HL-60 (cell line): ENCODE data around the gene DNAH1.
A peak's percentile ranks its signal among the peaks of the same experiment; 100 is the strongest.

Source experiments
- DNase-seq, 2 experiments: peaks; one replicate each; pipeline ENCODE4 v3.0.0-alpha.2; 2010 to 2020; ENCODE audit warnings: low read depth in 1 of 2, low spot score in 1 of 2
- H3K27ac ChIP-seq: fragments of 250-450 bp; sonication (Bioruptor Pico); replicated peaks from 2 replicates; pipeline ENCODE4 v1.5.1; 2020; ENCODE audit warnings: mild to moderate bottlenecking, moderate library complexity
- H3K27me3 ChIP-seq: fragments of 250-450 bp; sonication (Bioruptor Pico); 2 replicates; pipeline ENCODE4 v1.5.1; 2021; ENCODE audit warnings: mild to moderate bottlenecking, moderate library complexity; ENCODE audit not compliant: insufficient read depth, poor library complexity, severe bottlenecking
- H3K4me3 ChIP-seq: replicated peaks from 2 replicates; pipeline ENCODE4 v1.5.1; 2011; ENCODE audit warnings: mild to moderate bottlenecking, control low read depth, low read length; ENCODE audit not compliant: insufficient read depth
- CTCF ChIP-seq: IDR thresholded peaks from one replicate; pipeline ENCODE4 v1.5.1; 2011; ENCODE audit warnings: low read length, control low read depth, inconsistent platforms; ENCODE audit not compliant: insufficient read depth
- GABPA ChIP-seq: IDR thresholded peaks from 2 replicates; pipeline ENCODE4 v1.6.1; 2012; ENCODE audit warnings: low read depth
- POLR2AphosphoS5 ChIP-seq: IDR thresholded peaks from 2 replicates; pipeline ENCODE4 v1.6.1; 2012; ENCODE audit warnings: low read depth
- REST ChIP-seq: IDR thresholded peaks from 2 replicates; pipeline ENCODE4 v1.6.1; 2012; ENCODE audit warnings: low read depth; ENCODE audit not compliant: insufficient replicate concordance
- SPI1 ChIP-seq: IDR thresholded peaks from 2 replicates; pipeline ENCODE4 v1.6.1; 2012; ENCODE audit warnings: low read depth, mild to moderate bottlenecking, borderline replicate concordance

The DNAH1 gene

GRCh38 chr3:52402101-52402521 is 86.0 kb downstream of the DNAH1 start:
- H3K27me3 ChIP-seq, result no peaks in the 10 kb centered on the region
- 0 out of 2 replicates have a peak, but pooled peaks have one; percentile 31 for TF ChIP-seq SPI1
- no peak for TF ChIP-seq GABPA
- TF ChIP-seq CTCF, result no peak
- DNase-seq, result no peak
- no peak overlapping the region for H3K4me3 ChIP-seq
- no peak overlapping the region for H3K27ac ChIP-seq

GRCh38 chr3:52402706-52403270 is 86.7 kb downstream of the DNAH1 start:
- Histone ChIP-seq H3K4me3 (no peak overlapping the region), H3K27ac (no peak overlapping the region), H3K27me3 (no peaks in the 10 kb centered on the region)
- TF ChIP-seq GABPA, result no peak
- TF ChIP-seq CTCF, result no peak
- no peak; the same call in 1 of the 2 replicates for TF ChIP-seq POLR2AphosphoS5
- TF ChIP-seq SPI1, result no peak
- TF ChIP-seq REST, result no peak
- DNase-seq, result no peak

GRCh38 chr3:52403271-52403841 is 87.2 kb downstream of the DNAH1 start:
- Histone ChIP-seq H3K27me3 (no peaks in the 10 kb centered on the region), H3K4me3 (no peak overlapping the region), H3K27ac (no peak overlapping the region)
- TF ChIP-seq GABPA, result no peak
- no peak; the same call in 1 of the 2 replicates for TF ChIP-seq POLR2AphosphoS5
- TF ChIP-seq CTCF, result no peak
- no peak for TF ChIP-seq REST
- no peak for TF ChIP-seq SPI1
- DNase-seq, result no peak

GRCh38 chr3:52403955-52404354 is 87.8 kb downstream of the DNAH1 start:
- no peak for DNase-seq
- no peak overlapping the region for H3K27ac ChIP-seq
- TF ChIP-seq CTCF, result no peak
- TF ChIP-seq REST, result no peak
- TF ChIP-seq SPI1, result peak; percentile 66
- no peak for TF ChIP-seq GABPA
- TF ChIP-seq POLR2AphosphoS5, result peak; percentile 43; the same call in 1 of the 2 replicates
- no peak overlapping the region for H3K4me3 ChIP-seq
- no peaks in the 10 kb centered on the region for H3K27me3 ChIP-seq
